Motor neuron (in vitro differentiated cells): ENCODE results near the gene LITAFD. TPM values are rescaled to one million over a fixed set of nuclear protein-coding genes. Genes with fewer than 3 reads are reported as not detected.

Experiments
- ATAC-seq, 8 experiments: fragments of 200-7000 bp; cut with Tn5 transposase; replicated peaks in 6 of 8; 2 replicates each; pipeline ENCODE4 v1.8.0; 2021; ENCODE audit warnings: mild to moderate bottlenecking in 8 of 8, moderate library complexity in 8 of 8
- H3K27ac ChIP-seq, 2 donors: fragments of 250-450 bp; sonication (Bioruptor Pico); 2 replicates each; pipeline ENCODE4 v1.9.0; 2021; ENCODE audit warnings: antibody characterized with exemption in 2 of 2, mild to moderate bottlenecking in 2 of 2, moderate library complexity in 1 of 2
- H3K4me1 ChIP-seq, 2 donors: fragments of 250-450 bp; sonication (Bioruptor Pico); replicated peaks in 1 of 2; 2 replicates each; pipeline ENCODE4 v1.6.1; 2021; ENCODE audit warnings: antibody characterized with exemption in 2 of 2, mild to moderate bottlenecking in 2 of 2, moderate library complexity in 1 of 2
- H3K4me3 ChIP-seq, 5 donors: fragments of 250-450 bp; sonication (Bioruptor Pico); 2 replicates each; pipeline ENCODE4 v1.9.0; 2021; ENCODE audit warnings: antibody characterized with exemption in 5 of 5, mild to moderate bottlenecking in 5 of 5, moderate library complexity in 4 of 5
- WGBS, 10 experiments: fragments of 450-650 bp; shearing (Covaris generic); methylation state at CpG; one replicate each; pipeline ENCODE4 v1.0.0; 2022; 5-methylcytosine and 5-hydroxymethylcytosine counted together
- in situ Hi-C, 9 experiments: fragments of 400-800 bp; cut with MboI; loops; one replicate each; pipeline ENCODE4 v1.15.0; 2021; ENCODE audit warnings: low sequenced_read_pairs in 9 of 9, low pct_unique_long_range_greater_than_20kb in 2 of 9; ENCODE audit not compliant: unreplicated experiment in 9 of 9
- total RNA-seq, 8 experiments: library from RNA; unstranded; fragments of 300-600 nt; gene quantifications; 2 replicates each; pipeline versions ENCODE4 v1.2.3 to v1.2.4, GENCODE V29; 2022

LITAFD gene
- total RNA-seq, 8 experiments from 2014 or later, result 0.21 to 0.95 (median 0.63) TPM; not detected in 5

DNA sequence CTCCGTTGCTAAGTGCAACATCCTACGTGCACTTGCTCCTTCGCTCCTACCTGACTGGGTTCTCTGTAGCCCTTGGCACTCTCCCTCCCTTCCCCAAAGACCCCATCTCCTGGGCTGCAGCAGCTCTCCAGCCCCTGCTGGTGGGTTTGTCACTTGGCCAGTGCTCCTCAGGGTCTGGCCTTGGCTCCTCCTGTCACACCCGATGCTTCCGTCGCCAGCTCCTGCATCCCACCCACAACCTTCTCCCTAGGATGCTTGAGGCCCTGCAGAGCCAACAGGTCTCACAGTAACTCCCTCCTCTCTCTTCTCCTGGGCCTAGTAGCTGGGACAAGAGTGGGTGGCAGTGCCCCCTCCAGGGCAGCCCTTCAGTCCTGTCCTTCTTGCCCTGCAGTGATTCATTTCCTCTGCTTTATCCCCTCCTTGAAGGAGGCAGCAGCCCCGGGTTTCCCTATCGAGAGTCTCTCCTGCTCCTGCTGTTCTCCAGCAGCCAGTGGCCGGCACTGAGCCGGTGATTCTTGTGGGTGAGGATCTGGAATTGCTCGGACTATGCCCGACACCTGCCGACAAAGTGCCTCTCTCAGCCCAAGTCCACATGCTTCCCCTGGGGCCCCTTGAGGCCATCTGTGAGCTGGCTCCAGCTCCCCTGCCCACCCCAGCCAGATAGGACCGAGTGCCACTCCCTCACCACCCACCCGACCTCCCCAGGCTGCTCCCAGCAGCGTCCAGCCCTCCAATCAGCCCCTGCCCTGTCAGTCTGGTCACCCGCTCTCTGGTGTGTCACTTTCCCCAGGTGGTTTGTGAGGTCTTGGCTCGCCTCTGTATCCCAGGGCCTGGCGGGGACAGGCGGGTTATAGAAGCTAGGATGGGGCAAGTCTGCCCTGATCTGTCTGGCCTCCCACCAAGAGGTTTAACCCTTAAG, 3.8 kb downstream of the LITAFD start:
- Histone ChIP-seq H3K4me1 (peaks cover 0 to 14% of the 10 kb centered on the region in 2 donors), H3K27ac (no peak overlapping the region), H3K4me3 (no peak overlapping the region)
- ATAC-seq, result peak; percentile 20 to 77 (median 58)
- WGBS, 10 experiments, result 28 to 84% (median 46%) methylated on average over 1 to 6 of the region's 20 CpGs; no CpG with 5 or more reads in 4 of the 10 experiments
- in situ Hi-C loops, result loop anchor here in 2 of 9 experiments (25.0 kb wide), 1 partner anchor 224 kb away; the partner anchor contains the start of gene ABAT (in 2 of the 2)

DNA sequence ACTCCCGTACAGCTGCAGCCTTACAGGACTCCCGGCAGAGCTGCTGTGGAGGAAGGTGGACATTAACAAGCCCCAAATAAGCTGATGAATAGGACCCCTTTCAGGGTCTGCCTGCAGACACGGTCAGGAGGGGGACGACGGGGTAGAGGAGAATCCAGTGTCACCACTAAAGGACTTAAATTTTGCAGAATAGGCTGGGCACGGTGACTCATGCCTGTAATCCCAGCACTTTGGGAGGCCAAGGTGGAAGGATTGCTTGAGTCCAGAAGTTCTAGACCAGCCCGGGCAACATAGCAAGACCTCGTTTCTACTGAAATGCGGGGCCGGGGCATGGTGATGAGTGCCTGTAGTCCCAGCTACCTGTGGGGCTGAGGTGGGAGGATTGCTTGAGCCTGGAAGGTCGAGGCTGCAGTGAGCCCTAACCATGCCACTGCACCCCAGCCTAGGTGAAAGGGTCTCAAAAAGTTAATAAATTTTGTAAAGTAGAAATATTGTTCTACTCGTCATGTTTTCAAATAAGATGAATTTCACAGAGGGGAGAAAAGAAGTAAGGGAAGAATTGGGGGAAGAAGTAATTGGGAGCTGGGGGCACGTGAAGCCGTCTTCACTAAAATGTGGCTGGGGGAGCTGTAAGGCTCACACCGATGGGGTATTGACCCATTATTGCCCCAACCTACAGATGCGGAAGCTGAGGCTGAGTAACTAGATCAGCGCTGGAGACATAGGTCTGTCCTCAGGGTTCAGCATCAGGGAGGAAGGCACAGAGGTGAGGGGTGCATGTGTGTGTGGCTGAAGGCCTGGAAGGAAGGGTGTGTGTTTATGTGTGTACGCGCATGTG, 4.7 kb downstream of the LITAFD start:
- in situ Hi-C loops, result loop anchor here in 2 of 9 experiments (25.0 kb wide), 1 partner anchor 225 kb away; the partner anchor contains the start of gene ABAT (in 2 of the 2)
- WGBS, 10 experiments, result 0 to 80% (median 67%) methylated on average over 1 to 13 of the region's 19 CpGs; no CpG with 5 or more reads in 2 of the 10 experiments
- H3K4me1 ChIP-seq, result peaks cover 3 to 18% of the 10 kb centered on the region in 2 donors
- no peak overlapping the region for H3K27ac ChIP-seq
- no peak overlapping the region for H3K4me3 ChIP-seq
- ATAC-seq, result no peak

DNA sequence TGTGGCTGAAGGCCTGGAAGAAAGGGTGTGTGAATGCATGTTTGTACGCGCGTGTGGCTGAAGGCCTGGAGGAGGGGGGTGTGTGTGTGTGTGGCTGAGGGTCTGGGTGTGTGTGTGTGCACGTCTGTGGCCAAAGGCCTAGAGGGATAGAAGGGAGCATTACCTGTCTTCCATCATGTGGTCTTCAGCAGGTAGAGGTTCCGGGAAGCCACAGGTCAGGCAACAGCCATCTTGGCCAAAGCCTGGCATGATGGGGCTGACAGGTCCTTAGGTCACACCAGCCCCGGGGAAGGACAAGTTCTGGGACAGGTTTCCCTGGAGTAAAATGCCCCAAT, 5.2 kb downstream of the LITAFD start:
- peaks cover 8 to 24% of the 10 kb centered on the region in 2 donors for H3K4me1 ChIP-seq
- no peak overlapping the region for H3K27ac ChIP-seq
- WGBS, 10 experiments, result 50 to 100% (median 92%) methylated on average over 1 to 5 of the region's 6 CpGs; no CpG with 5 or more reads in 3 of the 10 experiments
- no peak for ATAC-seq
- H3K4me3 ChIP-seq, result no peak overlapping the region
- in situ Hi-C loops, result loop anchor here in 2 of 9 experiments (25.0 kb wide), 1 partner anchor 225 kb away; the partner anchor contains the start of gene ABAT (in 2 of the 2)

- ATAC-seq, result peak in 3 of 8 experiments; percentile 4 to 11 (median 6)
- no peak overlapping the region for H3K27ac ChIP-seq
- H3K4me1 ChIP-seq, result peaks cover 11 to 26% of the 10 kb centered on the region in 2 donors
- 20 to 100% (median 79%) methylated on average over 1 to 7 of the region's 16 CpGs; no CpG with 5 or more reads in 1 of the 10 experiments for WGBS, 10 experiments
- in situ Hi-C loops, result loop anchor here in 2 of 9 experiments (25.0 kb wide), 1 partner anchor 226 kb away; the partner anchor contains the start of gene ABAT (in 2 of the 2)
- H3K4me3 ChIP-seq, result no peak overlapping the region
These were observed 5.9 kb downstream of the LITAFD start for GRCh38 chr16:8887952-8888560.

GRCh38 chr16:8888951-8889892, 7.1 kb downstream of the LITAFD start:
- Histone ChIP-seq H3K27ac (no peak overlapping the region), H3K4me3 (no peak overlapping the region), H3K4me1 (peaks cover 12 to 31% of the 10 kb centered on the region in 2 donors)
- in situ Hi-C loops, result loop anchor here in 2 of 9 experiments (25.0 kb wide), 1 partner anchor 227 kb away; the partner anchor contains the start of gene ABAT (in 2 of the 2)
- no peak for ATAC-seq
- WGBS, 10 experiments, result 90 to 100% (median 98%) methylated on average over 2 to 8 of the region's 23 CpGs; no CpG with 5 or more reads in 2 of the 10 experiments

- in situ Hi-C loops, result loop anchor here in 2 of 9 experiments (25.0 kb wide), 1 partner anchor 228 kb away; the partner anchor contains the start of gene ABAT (in 2 of the 2)
- ATAC-seq, result no peak
- 37 to 100% (median 85%) methylated on average over 1 to 8 of the region's 14 CpGs; no CpG with 5 or more reads in 4 of the 10 experiments for WGBS, 10 experiments
- H3K27ac ChIP-seq, result no peak overlapping the region
- H3K4me3 ChIP-seq, result no peak overlapping the region
- H3K4me1 ChIP-seq, result peaks cover 12 to 29% of the 10 kb centered on the region in 2 donors
These were observed 7.9 kb downstream of the LITAFD start for GRCh38 chr16:8889893-8890548.

- peaks cover 12 to 28% of the 10 kb centered on the region in 2 donors for H3K4me1 ChIP-seq
- in situ Hi-C loops, result loop anchor here in 2 of 9 experiments (25.0 kb wide), 1 partner anchor 228 kb away; the partner anchor contains the start of gene ABAT (in 2 of the 2)
- 93 to 100% (median 96%) methylated on average over 1 to 4 of the region's 5 CpGs; no CpG with 5 or more reads in 6 of the 10 experiments for WGBS, 10 experiments
- no peak overlapping the region for H3K4me3 ChIP-seq
- no peak for ATAC-seq
- no peak overlapping the region for H3K27ac ChIP-seq
These were observed 8.4 kb downstream of the LITAFD start for GRCh38 chr16:8890549-8890921.

DNA sequence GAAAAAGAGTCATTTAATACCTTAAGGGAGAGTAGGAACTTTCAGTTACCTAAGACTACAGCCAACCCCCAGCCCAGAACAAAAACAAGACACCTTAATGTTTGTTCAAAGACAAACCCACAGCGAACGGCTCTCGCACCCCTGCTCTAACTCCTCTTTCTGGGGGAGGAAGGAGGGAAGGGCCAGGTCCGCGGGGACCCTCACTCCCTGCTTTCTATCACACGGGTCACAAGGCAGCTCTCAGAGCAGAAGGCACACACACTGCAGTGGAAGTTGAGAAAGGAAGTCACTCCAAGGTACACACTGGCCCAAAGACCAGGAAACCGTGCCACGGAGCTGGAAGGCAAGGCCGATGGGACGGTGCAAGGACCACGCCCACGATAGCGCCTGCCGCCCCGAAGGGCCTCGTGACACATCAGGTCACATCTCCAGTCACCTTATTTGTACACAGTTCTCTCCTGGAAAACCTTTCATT, 10.0 kb downstream of the LITAFD start:
- in situ Hi-C loops, result loop anchor here in 2 of 9 experiments (25.0 kb wide), 1 partner anchor 230 kb away; the partner anchor contains the start of gene ABAT (in 2 of the 2)
- peak in 3 of 8 experiments; percentile 27 to 39 (median 34) for ATAC-seq
- H3K4me3 ChIP-seq, result no peak overlapping the region
- 33 to 96% (median 87%) methylated on average over 1 to 10 of the region's 16 CpGs; no CpG with 5 or more reads in 3 of the 10 experiments for WGBS, 10 experiments
- peaks cover 12 to 17% of the 10 kb centered on the region in 2 donors for H3K4me1 ChIP-seq
- H3K27ac ChIP-seq, result peak overlapping the region; percentile 42 to 79

DNA sequence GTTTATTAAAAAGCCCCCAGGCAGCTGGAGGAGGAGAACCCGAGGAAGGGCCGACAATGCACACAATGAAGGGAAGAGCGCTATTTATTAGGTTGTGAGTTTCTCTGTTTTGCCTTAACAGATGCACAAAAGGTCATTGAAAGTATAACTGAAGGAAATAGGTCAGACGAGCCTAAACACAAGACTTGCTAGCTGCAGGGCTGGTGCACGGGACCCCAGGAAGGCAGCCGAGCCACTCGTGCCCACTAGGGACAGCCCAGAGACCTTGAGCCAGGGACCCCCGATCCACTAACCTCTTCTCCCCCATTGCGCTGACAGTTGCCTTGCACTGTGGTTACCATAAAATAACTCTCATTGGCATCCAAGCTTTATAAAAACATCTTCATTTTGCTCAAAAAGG, 11.3 kb downstream of the LITAFD start:
- peaks cover 12 to 17% of the 10 kb centered on the region in 2 donors for H3K4me1 ChIP-seq
- no peak overlapping the region for H3K27ac ChIP-seq
- 40 to 100% (median 65%) methylated on average over 1 to 6 of the region's 9 CpGs; no CpG with 5 or more reads in 3 of the 10 experiments for WGBS, 10 experiments
- H3K4me3 ChIP-seq, result no peak overlapping the region
- no peak for ATAC-seq
- in situ Hi-C loops, result loop anchor here in 2 of 9 experiments (25.0 kb wide), 1 partner anchor 231 kb away; the partner anchor contains the start of gene ABAT (in 2 of the 2)

DNA sequence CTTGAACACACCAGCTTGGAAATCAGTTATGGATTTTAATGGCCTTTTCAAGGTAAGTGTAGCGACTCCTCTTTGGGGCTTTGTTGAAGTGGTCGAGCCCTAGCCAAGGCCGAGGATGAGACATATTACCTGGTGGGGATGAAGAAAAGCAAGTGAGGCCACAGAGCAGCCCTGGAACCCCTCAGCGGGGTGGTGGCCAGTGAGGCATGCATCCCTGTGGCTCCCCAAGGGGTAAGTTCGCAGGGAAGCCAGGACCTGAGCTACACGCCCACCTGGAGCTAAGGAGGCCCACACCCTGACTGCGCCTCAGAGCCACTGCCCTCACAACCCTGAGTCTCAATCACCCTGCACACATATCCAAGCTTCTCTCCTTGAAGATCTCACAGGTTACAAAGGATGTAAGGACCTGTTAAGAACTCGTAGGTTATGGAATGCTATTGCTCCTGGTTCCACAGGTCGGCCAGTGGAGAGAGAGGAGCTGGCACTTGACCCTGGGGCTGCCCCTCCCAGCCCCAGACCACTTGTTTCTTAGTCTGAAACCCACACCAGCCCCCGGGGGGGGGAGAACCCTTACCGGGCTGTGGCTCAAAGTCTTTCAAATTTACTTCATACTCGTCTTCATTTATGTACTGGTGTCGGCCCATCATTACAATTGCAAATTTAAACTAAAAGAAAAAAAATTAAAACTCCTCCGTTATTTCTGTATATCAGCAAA, 12.0 kb downstream of the LITAFD start:
- in situ Hi-C loops, result loop anchor here in 2 of 9 experiments (25.0 kb wide), 1 partner anchor 232 kb away; the partner anchor contains the start of gene ABAT (in 2 of the 2)
- Histone ChIP-seq H3K4me3 (no peak overlapping the region), H3K27ac (no peak overlapping the region), H3K4me1 (peaks cover 12 to 17% of the 10 kb centered on the region in 2 donors)
- ATAC-seq, result no peak
- 72 to 100% (median 89%) methylated on average over 1 to 8 of the region's 14 CpGs; no CpG with 5 or more reads in 3 of the 10 experiments for WGBS, 10 experiments
